BLaER1 (cell line): Measurements from ENCODE around the gene UBAP2L.

Experiments
- H3K27ac ChIP-seq: shearing (Covaris generic); formaldehyde crosslinking; 2 replicates; pipeline ENCODE4 v1.8.1; 2022
- H3K27me3 ChIP-seq: shearing (Covaris generic); formaldehyde crosslinking; 2 replicates; pipeline ENCODE4 v1.8.1; 2022
- H3K36me3 ChIP-seq: shearing (Covaris generic); formaldehyde crosslinking; 2 replicates; pipeline ENCODE4 v1.8.1; 2022
- H3K4me1 ChIP-seq: shearing (Covaris generic); formaldehyde crosslinking; 2 replicates; pipeline ENCODE4 v1.8.1; 2022
- H3K4me2 ChIP-seq: shearing (Covaris generic); formaldehyde crosslinking; 2 replicates; pipeline ENCODE4 v1.8.1; 2022
- H3K4me3 ChIP-seq: shearing (Covaris generic); formaldehyde crosslinking; 2 replicates; pipeline ENCODE4 v1.8.1; 2022
- H3K9ac ChIP-seq: shearing (Covaris generic); formaldehyde crosslinking; 2 replicates; pipeline ENCODE4 v1.8.1; 2022
- H3K9me3 ChIP-seq: shearing (Covaris generic); formaldehyde crosslinking; 2 replicates; pipeline ENCODE4 v1.8.1; 2022
- H4K20me1 ChIP-seq: shearing (Covaris generic); formaldehyde crosslinking; 2 replicates; pipeline ENCODE4 v1.8.1; 2022
- Cebpa-rat ChIP-seq: shearing (Covaris generic); IDR thresholded peaks from 2 replicates; pipeline ENCODE4 v1.8.1; 2022

The UBAP2L gene

DNA sequence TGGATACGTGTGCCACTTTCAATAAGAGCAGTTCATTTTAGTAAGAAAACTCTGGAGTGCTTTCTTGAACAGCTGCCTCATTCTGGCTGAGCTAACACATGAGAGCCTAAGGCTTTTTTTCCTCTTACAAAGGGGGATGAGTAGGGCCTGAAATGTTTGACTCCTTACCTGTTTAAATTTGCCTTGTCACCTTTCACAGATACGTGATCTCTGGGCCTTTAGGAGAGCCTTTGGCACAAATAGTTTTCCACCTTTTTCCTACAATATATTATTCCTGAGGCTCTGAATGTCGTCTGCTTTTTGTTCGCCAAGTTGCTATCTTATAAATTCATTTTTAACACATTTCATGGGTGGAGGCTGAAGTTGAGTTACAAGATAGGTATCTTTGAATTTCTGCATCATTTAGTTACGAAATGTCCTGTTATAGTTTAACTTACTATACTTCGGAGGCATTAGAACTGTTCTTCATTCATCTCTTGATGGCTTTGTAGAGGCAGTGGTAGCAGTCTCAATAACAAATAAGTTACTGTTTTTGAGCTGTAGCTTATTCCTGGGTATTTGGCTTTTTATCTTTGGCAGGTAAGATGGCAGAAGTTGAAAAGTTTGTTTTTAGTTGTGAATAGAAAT is 17.2 kb downstream of the UBAP2L start:
- no peaks in the 10 kb centered on the region for H3K9me3 ChIP-seq
- peaks cover 100% of the 10 kb centered on the region for H4K20me1 ChIP-seq
- TF ChIP-seq Cebpa-rat: no peak
- no peak overlapping the region for H3K9ac ChIP-seq
- H3K4me1 ChIP-seq: no peaks in the 10 kb centered on the region
- H3K36me3 ChIP-seq: peaks cover 100% of the 10 kb centered on the region
- no peak overlapping the region for H3K27ac ChIP-seq
- H3K4me2 ChIP-seq: no peak overlapping the region
- no peak overlapping the region for H3K4me3 ChIP-seq
- H3K27me3 ChIP-seq: no peaks in the 10 kb centered on the region

GRCh38 chr1:154239491-154239890 is 18.7 kb downstream of the UBAP2L start:
- Histone ChIP-seq H3K9ac (no peak overlapping the region), H3K4me2 (no peak overlapping the region), H3K9me3 (no peaks in the 10 kb centered on the region), H3K27me3 (no peaks in the 10 kb centered on the region), H4K20me1 (peaks cover 100% of the 10 kb centered on the region), H3K4me3 (no peak overlapping the region), H3K27ac (no peak overlapping the region), H3K4me1 (no peaks in the 10 kb centered on the region), H3K36me3 (peaks cover 100% of the 10 kb centered on the region)
- TF ChIP-seq Cebpa-rat: no peak

- Histone ChIP-seq H3K27me3 (no peaks in the 10 kb centered on the region), H3K9me3 (no peaks in the 10 kb centered on the region), H3K27ac (no peak overlapping the region), H4K20me1 (peaks cover 99% of the 10 kb centered on the region), H3K4me3 (no peak overlapping the region), H3K4me1 (no peaks in the 10 kb centered on the region), H3K4me2 (no peak overlapping the region), H3K9ac (no peak overlapping the region), H3K36me3 (peaks cover 100% of the 10 kb centered on the region)
- no peak for TF ChIP-seq Cebpa-rat
These were observed 19.6 kb downstream of the UBAP2L start for GRCh38 chr1:154240294-154240833.

GRCh38 chr1:154241703-154242351 is 21.1 kb downstream of the UBAP2L start:
- no peaks in the 10 kb centered on the region for H3K27me3 ChIP-seq
- no peak overlapping the region for H3K9ac ChIP-seq
- H3K36me3 ChIP-seq: peaks cover 100% of the 10 kb centered on the region
- no peaks in the 10 kb centered on the region for H3K9me3 ChIP-seq
- no peaks in the 10 kb centered on the region for H3K4me1 ChIP-seq
- H3K4me3 ChIP-seq: no peak overlapping the region
- TF ChIP-seq Cebpa-rat: no peak
- no peak overlapping the region for H3K27ac ChIP-seq
- peaks cover 99% of the 10 kb centered on the region for H4K20me1 ChIP-seq
- H3K4me2 ChIP-seq: no peak overlapping the region

GRCh38 chr1:154253671-154254070 is 32.9 kb downstream of the UBAP2L start:
- H3K4me1 ChIP-seq: no peaks in the 10 kb centered on the region
- H3K4me2 ChIP-seq: no peak overlapping the region
- H3K36me3 ChIP-seq: peaks cover 100% of the 10 kb centered on the region
- no peak for TF ChIP-seq Cebpa-rat
- H3K27ac ChIP-seq: no peak overlapping the region
- H3K9me3 ChIP-seq: no peaks in the 10 kb centered on the region
- H3K27me3 ChIP-seq: no peaks in the 10 kb centered on the region
- H4K20me1 ChIP-seq: peaks cover 71% of the 10 kb centered on the region
- no peak overlapping the region for H3K9ac ChIP-seq
- no peak overlapping the region for H3K4me3 ChIP-seq

DNA sequence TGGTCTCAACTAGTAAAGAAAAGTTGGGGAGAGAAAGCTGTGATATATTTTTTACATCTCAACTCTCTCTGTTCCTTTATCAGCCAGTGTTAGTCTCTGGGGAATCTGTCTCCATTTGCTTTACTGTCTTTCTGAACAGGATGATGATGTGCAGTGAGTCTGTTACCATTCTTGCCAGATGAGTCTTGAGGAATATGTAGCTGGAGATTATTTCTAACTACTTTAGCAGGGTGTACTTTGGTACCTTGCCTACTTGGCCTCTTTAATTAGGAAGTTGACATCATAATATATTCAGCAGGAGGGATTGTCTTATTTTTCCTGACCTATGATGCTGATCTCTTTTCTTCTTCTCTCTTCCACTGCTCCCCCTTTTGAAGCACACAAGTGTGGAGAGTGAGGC is 35.9 kb downstream of the UBAP2L start:
- no peak overlapping the region for H3K9ac ChIP-seq
- no peaks in the 10 kb centered on the region for H3K27me3 ChIP-seq
- H3K4me2 ChIP-seq: no peak overlapping the region
- peaks cover 73% of the 10 kb centered on the region for H4K20me1 ChIP-seq
- H3K27ac ChIP-seq: no peak overlapping the region
- no peak for TF ChIP-seq Cebpa-rat
- no peaks in the 10 kb centered on the region for H3K4me1 ChIP-seq
- no peak overlapping the region for H3K4me3 ChIP-seq
- H3K36me3 ChIP-seq: peaks cover 100% of the 10 kb centered on the region
- H3K9me3 ChIP-seq: no peaks in the 10 kb centered on the region

GRCh38 chr1:154258784-154259183 is 38.0 kb downstream of the UBAP2L start:
- peaks cover 100% of the 10 kb centered on the region for H3K36me3 ChIP-seq
- no peak overlapping the region for H3K4me3 ChIP-seq
- no peaks in the 10 kb centered on the region for H3K27me3 ChIP-seq
- H3K9me3 ChIP-seq: no peaks in the 10 kb centered on the region
- H4K20me1 ChIP-seq: peaks cover 78% of the 10 kb centered on the region
- H3K4me2 ChIP-seq: no peak overlapping the region
- TF ChIP-seq Cebpa-rat: no peak
- H3K9ac ChIP-seq: no peak overlapping the region
- no peaks in the 10 kb centered on the region for H3K4me1 ChIP-seq
- H3K27ac ChIP-seq: no peak overlapping the region

- Histone ChIP-seq H4K20me1 (peaks cover 78% of the 10 kb centered on the region), H3K27ac (no peak overlapping the region), H3K4me2 (no peak overlapping the region), H3K4me1 (no peaks in the 10 kb centered on the region), H3K9ac (no peak overlapping the region), H3K27me3 (no peaks in the 10 kb centered on the region), H3K9me3 (no peaks in the 10 kb centered on the region), H3K4me3 (no peak overlapping the region), H3K36me3 (peaks cover 100% of the 10 kb centered on the region)
- TF ChIP-seq Cebpa-rat: no peak
These were observed 39.4 kb downstream of the UBAP2L start for GRCh38 chr1:154260127-154260526.

- peaks cover 69% of the 10 kb centered on the region for H4K20me1 ChIP-seq
- TF ChIP-seq Cebpa-rat: no peak
- peaks cover 99% of the 10 kb centered on the region for H3K36me3 ChIP-seq
- H3K4me3 ChIP-seq: no peak overlapping the region
- H3K9ac ChIP-seq: no peak overlapping the region
- H3K9me3 ChIP-seq: no peaks in the 10 kb centered on the region
- H3K4me1 ChIP-seq: no peaks in the 10 kb centered on the region
- no peak overlapping the region for H3K4me2 ChIP-seq
- H3K27ac ChIP-seq: no peak overlapping the region
- no peaks in the 10 kb centered on the region for H3K27me3 ChIP-seq
These were observed 42.9 kb downstream of the UBAP2L start for GRCh38 chr1:154263465-154264332.

- no peak overlapping the region for H3K27ac ChIP-seq
- H3K4me1 ChIP-seq: no peaks in the 10 kb centered on the region
- no peaks in the 10 kb centered on the region for H3K9me3 ChIP-seq
- H3K4me2 ChIP-seq: no peak overlapping the region
- H3K9ac ChIP-seq: no peak overlapping the region
- no peak overlapping the region for H3K4me3 ChIP-seq
- peaks cover 63% of the 10 kb centered on the region for H4K20me1 ChIP-seq
- no peak for TF ChIP-seq Cebpa-rat
- H3K36me3 ChIP-seq: peaks cover 99% of the 10 kb centered on the region
- no peaks in the 10 kb centered on the region for H3K27me3 ChIP-seq
These were observed 43.7 kb downstream of the UBAP2L start for GRCh38 chr1:154264454-154264853.
